ENCODE results near the gene DLG2.

DLG2 gene

DNA sequence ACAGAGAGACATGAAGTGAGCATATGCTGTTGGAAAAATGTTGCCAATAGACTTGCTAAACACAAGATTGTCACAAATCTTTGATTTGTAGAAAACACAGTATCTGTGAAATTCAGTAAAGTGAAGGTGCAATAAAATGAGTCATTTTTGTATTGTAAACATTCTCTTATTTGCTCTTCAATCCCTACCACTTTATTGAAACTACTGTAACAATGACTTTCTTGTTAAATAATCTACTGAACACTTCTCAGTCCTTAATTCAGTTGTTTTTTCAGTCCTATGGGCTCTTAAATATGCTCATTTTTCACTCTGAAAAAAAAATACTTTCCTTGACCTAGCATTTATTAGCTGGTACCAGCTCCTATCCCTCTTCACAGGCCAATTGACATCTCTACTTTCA is 531.9 kb downstream of the DLG2 start:
- H3K27ac ChIP-seq, result no peak overlapping the region
- TF ChIP-seq ZFX (IDR thresholded peaks at IDR 0.05; ENCODE audit: borderline replicate concordance), result no peak
- TF ChIP-seq, protein P1, sequence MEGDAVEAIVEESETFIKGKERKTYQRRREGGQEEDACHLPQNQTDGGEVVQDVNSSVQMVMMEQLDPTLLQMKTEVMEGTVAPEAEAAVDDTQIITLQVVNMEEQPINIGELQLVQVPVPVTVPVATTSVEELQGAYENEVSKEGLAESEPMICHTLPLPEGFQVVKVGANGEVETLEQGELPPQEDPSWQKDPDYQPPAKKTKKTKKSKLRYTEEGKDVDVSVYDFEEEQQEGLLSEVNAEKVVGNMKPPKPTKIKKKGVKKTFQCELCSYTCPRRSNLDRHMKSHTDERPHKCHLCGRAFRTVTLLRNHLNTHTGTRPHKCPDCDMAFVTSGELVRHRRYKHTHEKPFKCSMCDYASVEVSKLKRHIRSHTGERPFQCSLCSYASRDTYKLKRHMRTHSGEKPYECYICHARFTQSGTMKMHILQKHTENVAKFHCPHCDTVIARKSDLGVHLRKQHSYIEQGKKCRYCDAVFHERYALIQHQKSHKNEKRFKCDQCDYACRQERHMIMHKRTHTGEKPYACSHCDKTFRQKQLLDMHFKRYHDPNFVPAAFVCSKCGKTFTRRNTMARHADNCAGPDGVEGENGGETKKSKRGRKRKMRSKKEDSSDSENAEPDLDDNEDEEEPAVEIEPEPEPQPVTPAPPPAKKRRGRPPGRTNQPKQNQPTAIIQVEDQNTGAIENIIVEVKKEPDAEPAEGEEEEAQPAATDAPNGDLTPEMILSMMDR (IDR thresholded peaks at IDR 0.05), result no peak

DNA sequence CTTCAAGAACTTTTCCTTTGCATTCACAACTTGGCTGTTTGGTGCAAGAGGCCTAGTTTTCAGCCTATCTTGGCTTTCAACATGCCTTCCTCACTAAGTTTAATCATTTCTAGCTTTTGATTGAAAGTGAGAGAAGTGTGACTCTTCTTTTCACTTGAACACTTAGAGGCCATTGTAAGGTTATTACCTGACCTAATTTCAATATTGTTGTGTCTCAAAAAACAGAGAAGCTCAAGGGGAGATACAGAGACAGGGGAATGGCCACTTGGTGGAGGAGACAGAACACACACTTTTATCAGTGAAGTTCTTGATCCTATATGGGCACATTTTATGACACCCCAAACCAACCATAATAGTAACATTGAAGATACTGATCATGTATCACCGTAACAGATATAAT is 532.3 kb downstream of the DLG2 start:
- H3K27ac ChIP-seq, result no peak overlapping the region
- no peak for TF ChIP-seq ZFX (IDR thresholded peaks at IDR 0.05; ENCODE audit: borderline replicate concordance)
- TF ChIP-seq, protein P1 (IDR thresholded peaks at IDR 0.05), result no peak

DNA sequence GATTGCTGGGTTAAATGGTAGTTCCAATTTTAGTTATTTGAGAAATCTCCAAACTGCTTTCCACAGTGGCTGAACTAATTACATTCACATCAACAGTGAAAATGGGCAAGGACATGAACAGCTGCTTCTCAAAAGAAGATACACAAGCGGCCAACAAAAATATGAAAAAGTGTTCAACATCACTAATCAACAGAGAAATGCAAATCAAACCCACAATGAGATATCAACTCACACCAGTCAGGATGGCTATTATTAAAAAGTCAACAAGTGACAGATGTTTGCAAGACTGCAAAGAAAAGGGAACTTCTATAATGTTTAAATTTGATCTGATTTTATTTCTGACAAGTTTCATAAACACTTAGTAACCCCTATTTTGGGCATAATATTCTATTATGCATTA is 537.5 kb downstream of the DLG2 start:
- no peak for TF ChIP-seq ZFX (IDR thresholded peaks at IDR 0.05; ENCODE audit: borderline replicate concordance)
- TF ChIP-seq, protein P1 (IDR thresholded peaks at IDR 0.05), result no peak
- H3K27ac ChIP-seq, result no peak overlapping the region

DNA sequence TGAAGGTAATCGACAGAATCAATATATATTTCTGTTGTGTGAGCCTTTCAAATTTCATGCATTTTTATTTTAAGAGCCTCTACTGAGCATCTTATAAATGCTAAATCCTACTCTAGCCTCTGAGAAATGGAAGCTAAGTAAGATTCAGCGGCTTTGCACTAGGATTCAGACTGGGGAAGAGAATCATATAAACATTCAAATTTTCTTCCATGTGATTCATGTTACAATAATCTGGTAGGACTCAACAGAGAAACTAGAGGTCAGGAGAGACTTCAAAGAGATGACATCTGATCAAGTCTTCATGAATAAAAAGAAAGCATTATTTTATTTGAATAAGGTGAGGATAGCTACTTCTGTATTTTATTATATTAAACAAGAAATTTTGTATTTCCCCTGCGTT is 538.9 kb downstream of the DLG2 start:
- TF ChIP-seq, protein P1 (IDR thresholded peaks at IDR 0.05), result no peak
- no peak for TF ChIP-seq ZFX (IDR thresholded peaks at IDR 0.05; ENCODE audit: borderline replicate concordance)

DNA sequence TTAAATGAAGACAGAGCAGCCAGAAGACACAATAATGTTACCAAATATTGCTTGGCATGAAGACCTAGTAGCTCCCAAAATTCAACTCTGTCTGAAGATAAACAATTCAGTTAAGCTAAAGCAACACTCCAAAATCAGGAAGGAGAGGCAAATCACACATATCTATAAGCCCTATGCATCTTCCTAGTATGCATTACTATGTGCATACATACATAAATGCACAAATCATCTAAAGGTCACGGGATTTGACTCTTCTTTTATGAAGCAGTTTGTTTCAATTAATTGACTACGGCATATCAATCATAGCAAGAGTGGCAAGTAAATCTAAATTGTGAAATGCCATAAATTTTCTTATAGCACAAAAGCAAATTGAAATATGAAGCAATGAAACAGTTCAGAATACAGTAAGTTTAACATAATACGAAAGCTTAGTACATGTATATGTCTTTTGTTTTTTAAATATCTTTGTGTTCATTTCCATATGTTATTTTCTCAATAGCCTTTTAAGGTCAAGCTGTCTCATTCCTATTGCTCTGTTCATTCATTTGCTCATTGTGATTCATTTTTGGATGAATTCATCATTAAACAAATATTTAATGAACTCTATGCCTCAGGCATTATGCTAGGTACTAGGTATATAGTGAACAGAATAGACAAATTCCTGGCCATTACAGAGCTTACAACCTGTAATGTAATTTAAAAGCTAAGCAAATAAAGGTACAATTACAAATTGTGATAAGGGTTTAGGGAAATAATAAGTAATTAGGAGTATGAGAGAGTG is 540.5 kb downstream of the DLG2 start:
- peak overlapping the region; percentile 83 for H3K27ac ChIP-seq
- TF ChIP-seq, protein P1 (IDR thresholded peaks at IDR 0.05), result no peak
- no peak for TF ChIP-seq ZFX (IDR thresholded peaks at IDR 0.05; ENCODE audit: borderline replicate concordance)

More for the DNA sequence above, 538.9 kb downstream of the DLG2 start:
- H3K27ac ChIP-seq, result no peak overlapping the region; the same call in 1 of the 2 replicates

DNA sequence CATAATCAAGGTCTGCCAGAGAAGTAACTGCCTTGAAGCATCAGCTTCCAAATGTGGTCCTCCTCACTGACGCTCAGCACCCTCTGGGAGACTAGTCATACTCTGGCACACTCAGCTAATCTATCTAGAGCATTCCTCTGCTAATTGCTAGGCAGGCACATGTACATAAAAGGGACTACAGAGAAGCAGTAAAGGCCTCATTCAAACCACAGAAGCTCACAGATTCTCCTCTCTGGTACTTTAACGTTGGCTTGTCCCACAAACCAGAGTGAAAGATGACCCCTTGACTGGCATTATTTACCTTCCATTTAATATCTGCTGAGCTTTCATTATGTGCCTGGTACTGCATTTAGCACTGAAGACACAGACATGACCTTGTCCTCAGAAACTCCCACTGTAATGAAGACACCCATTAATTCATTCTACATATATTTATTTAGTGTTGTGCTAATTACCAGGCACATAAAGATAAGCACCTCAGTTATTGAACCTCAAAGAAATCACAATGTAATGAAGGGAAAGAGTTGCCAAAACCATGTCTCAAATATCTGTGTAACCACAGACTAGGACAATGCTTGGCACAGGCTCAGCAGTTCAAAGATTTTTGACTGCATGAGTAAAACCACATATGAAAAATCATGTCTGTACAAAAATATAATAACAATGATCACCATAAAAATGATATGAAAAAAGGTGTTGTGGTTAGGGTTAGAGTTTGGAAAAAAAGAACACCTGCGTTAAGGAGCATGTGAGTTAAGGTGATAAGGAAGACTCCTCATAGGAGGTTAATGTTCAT is 550.4 kb downstream of the DLG2 start:
- TF ChIP-seq, protein P1 (IDR thresholded peaks at IDR 0.05), result no peak
- no peak for TF ChIP-seq ZFX (IDR thresholded peaks at IDR 0.05; ENCODE audit: borderline replicate concordance)
- peak overlapping the region; percentile 22; the same call in 1 of the 2 replicates for H3K27ac ChIP-seq

DNA sequence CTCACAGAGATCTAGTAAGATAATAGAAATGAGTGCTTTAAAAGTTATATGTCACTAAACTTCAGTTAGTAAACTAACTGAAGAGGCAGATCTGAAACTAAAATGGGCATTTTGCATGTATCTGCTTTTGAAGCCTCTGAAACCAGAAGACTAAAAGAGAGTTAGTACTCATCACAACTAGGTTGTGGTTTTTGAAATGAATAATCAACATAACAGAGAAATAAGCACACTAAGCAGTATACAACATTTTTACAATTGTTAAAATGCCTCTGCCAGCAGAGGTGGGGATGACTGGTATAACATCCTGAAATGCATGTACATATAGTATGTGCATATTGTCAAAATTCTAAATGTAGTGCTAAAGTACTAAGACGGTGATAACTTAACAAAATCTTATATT is 564.5 kb downstream of the DLG2 start:
- H3K27ac ChIP-seq, result no peak overlapping the region
- no peak for TF ChIP-seq ZFX (IDR thresholded peaks at IDR 0.05; ENCODE audit: borderline replicate concordance)
- TF ChIP-seq, protein P1 (IDR thresholded peaks at IDR 0.05), result no peak

Measured in 22Rv1 (cell line).